HCT116 (cell line): ENCODE data around the gene RBM20. TPM values are rescaled to one million over a fixed set of nuclear protein-coding genes. Genes with fewer than 3 reads are reported as not detected.

Source experiments
- ATAC-seq: fragments of 200-7000 bp; cut with Tn5 transposase; 2 replicates; pipeline ENCODE4 v1.9.1; 2020; ENCODE audit warnings: mild to moderate bottlenecking, moderate library complexity
- BruUV-seq: library from RNA; stranded (reverse); fragments of 400-500 nt; replicated peaks from 2 replicates; lab custom pipeline; 2021; lab: Mats Ljungman, UMichigan
- CTCF ChIA-PET: fragments of 300-600 bp; sonication (Branson Sonifier 250); formaldehyde crosslinking; loops from one replicate; lab custom pipeline; 2021; ENCODE audit warnings: antibody characterized with exemption; lab: Charles Lee
- POLR2A ChIA-PET: fragments of 300-600, 350-600 bp; sonication (Branson Sonifier 250); formaldehyde crosslinking; loops from one replicate; lab custom pipeline; 2021; ENCODE audit warnings: antibody characterized with exemption; lab: Charles Lee
- RAD21 ChIA-PET, 2 experiments: fragments of 300-600 bp; sonication (Branson Sonifier 250); formaldehyde crosslinking; loops; one replicate each; lab custom pipeline; 2023; ENCODE audit warnings: low total read pairs in 2 of 2; ENCODE audit not compliant: uncharacterized antibody in 2 of 2, unreplicated experiment in 2 of 2, low non-redundant PET in 1 of 2; lab: Charles Lee
- DNase-seq: peaks from one replicate; pipeline ENCODE4 v3.0.0-alpha.2; 2010; ENCODE audit warnings: low read depth, low spot score
- H2AFZ ChIP-seq: fragments of 200-600 bp; shearing (Covaris generic), sonication (generic); 2 replicates; pipeline ENCODE4 v1.6.1; 2017; ENCODE audit warnings: low read depth, mixed run types, mixed read lengths, antibody characterized with exemption, low read length; ENCODE audit not compliant: poor library complexity, severe bottlenecking
- H3K27ac ChIP-seq: 2 replicates; pipeline ENCODE4 v1.5.1; 2012; ENCODE audit warnings: low read depth, low read length
- H3K27me3 ChIP-seq: fragments of 200-600 bp; sonication (generic); 2 replicates; pipeline ENCODE4 v1.6.1; 2016; ENCODE audit warnings: mixed run types, low read length, mixed read lengths; ENCODE audit not compliant: insufficient read depth
- H3K36me3 ChIP-seq, 2 experiments: fragments of 200-500 bp in 1 of 2; fragments of 200-600 bp in 1 of 2; sonication (Bioruptor generic) in 1 of 2; sonication (generic) in 1 of 2; 2 replicates each; pipeline versions ENCODE4 v1.5.1 to v1.6.1; 2014 to 2016; ENCODE audit warnings: low read length in 2 of 2, inconsistent platforms in 1 of 2, mixed read lengths in 1 of 2, mixed run types in 1 of 2; ENCODE audit not compliant: insufficient read depth in 2 of 2, control insufficient read depth in 1 of 2
- H3K4me1 ChIP-seq, 2 experiments: fragments of 200-600 bp in 1 of 2; sonication (generic) in 1 of 2; 2 replicates each; pipeline versions ENCODE4 v1.5.1 to v1.6.1; 2012 to 2017; ENCODE audit warnings: low read length in 2 of 2, inconsistent platforms in 1 of 2, mild to moderate bottlenecking in 1 of 2, mixed read lengths in 1 of 2, mixed run types in 1 of 2, moderate library complexity in 1 of 2; ENCODE audit not compliant: insufficient read depth in 2 of 2, control insufficient read depth in 1 of 2
- H3K4me2 ChIP-seq: fragments of 200-600 bp; sonication (generic); 2 replicates; pipeline ENCODE4 v1.6.1; 2017; ENCODE audit warnings: mixed run types, low read length, mixed read lengths
- H3K4me3 ChIP-seq, 2 experiments: fragments of 200-600 bp in 1 of 2; sonication (generic) in 1 of 2; replicated peaks in 1 of 2; 2 replicates each; pipeline ENCODE4 v1.5.1; 2011 to 2016; ENCODE audit warnings: low read length in 2 of 2, control low read depth in 1 of 2, low read depth in 1 of 2, mild to moderate bottlenecking in 1 of 2, mixed read lengths in 1 of 2, mixed run types in 1 of 2
- H3K79me2 ChIP-seq: fragments of 200-600 bp; sonication (generic); 2 replicates; pipeline ENCODE4 v1.6.1; 2017; ENCODE audit warnings: mild to moderate bottlenecking, mixed run types, low read length, moderate library complexity, mixed read lengths; ENCODE audit not compliant: insufficient read depth
- H3K9ac ChIP-seq: fragments of 200-600 bp; sonication (generic); 2 replicates; pipeline ENCODE4 v1.6.1; 2016; ENCODE audit warnings: low read length, mixed read lengths
- H3K9me2 ChIP-seq: fragments of 200-600 bp; sonication (generic), shearing (Covaris generic); 2 replicates; pipeline ENCODE4 v1.6.1; 2017; ENCODE audit warnings: mixed run types, mild to moderate bottlenecking, moderate library complexity; ENCODE audit not compliant: insufficient read depth
- H3K9me3 ChIP-seq, 2 experiments: fragments of 200-500 bp in 1 of 2; fragments of 200-600 bp in 1 of 2; sonication (Bioruptor generic) in 1 of 2; sonication (generic) in 1 of 2; 2 replicates each; pipeline ENCODE4 v1.6.1; 2014 to 2017; ENCODE audit warnings: low read length in 2 of 2, mixed read lengths in 2 of 2, inconsistent platforms in 1 of 2, low read depth in 1 of 2, mild to moderate bottlenecking in 1 of 2, mixed run types in 1 of 2, moderate library complexity in 1 of 2; ENCODE audit not compliant: control insufficient read depth in 1 of 2, insufficient read depth in 1 of 2
- H4K20me1 ChIP-seq: fragments of 200-600 bp; sonication (generic), shearing (Covaris generic); 2 replicates; pipeline ENCODE4 v1.6.1; 2017; ENCODE audit warnings: mixed run types, mild to moderate bottlenecking, moderate library complexity; ENCODE audit not compliant: insufficient read depth
- ATF3 ChIP-seq: IDR thresholded peaks from 2 replicates; pipeline ENCODE4 v1.6.1; 2012
- CBX3 ChIP-seq: IDR thresholded peaks from 2 replicates; pipeline ENCODE4 v1.6.1; 2012; ENCODE audit warnings: low read depth
- EGR1 ChIP-seq: IDR thresholded peaks from 2 replicates; pipeline ENCODE4 v1.6.1; 2012; ENCODE audit warnings: low read depth
- EZH2 ChIP-seq: fragments of 200-600 bp; sonication (generic); IDR thresholded peaks from 2 replicates; pipeline ENCODE4 v1.6.1; 2017; ENCODE audit warnings: antibody characterized with exemption, mixed run types
- EZH2phosphoT487 ChIP-seq: fragments of 200-600 bp; IDR thresholded peaks from 2 replicates; pipeline ENCODE4 v1.6.1; 2018; ENCODE audit warnings: antibody characterized with exemption, borderline replicate concordance
- POLR2AphosphoS5 ChIP-seq: IDR thresholded peaks from 2 replicates; pipeline ENCODE4 v1.6.1; 2011; ENCODE audit warnings: mild to moderate bottlenecking, low read depth, low read length, moderate library complexity
- RAD21 ChIP-seq: IDR thresholded peaks from 2 replicates; pipeline ENCODE4 v1.6.1; 2012; ENCODE audit warnings: low read depth, mild to moderate bottlenecking
- REST ChIP-seq: IDR thresholded peaks from 2 replicates; pipeline ENCODE4 v1.6.1; 2012; ENCODE audit warnings: low read depth
- TCF7L2 ChIP-seq: IDR thresholded peaks from 2 replicates; pipeline ENCODE4 v1.7.0; 2011; ENCODE audit warnings: borderline replicate concordance, inconsistent platforms; ENCODE audit not compliant: insufficient read depth, insufficient read length; ENCODE audit errors: extremely low read depth
- ZBTB33 ChIP-seq: IDR thresholded peaks from 2 replicates; pipeline ENCODE4 v1.6.1; 2011; ENCODE audit warnings: mild to moderate bottlenecking, low read length, moderate library complexity; ENCODE audit not compliant: insufficient replicate concordance; ENCODE audit errors: extremely low read depth
- ZFX ChIP-seq: fragments of 450-650 bp; IDR thresholded peaks from 2 replicates; pipeline ENCODE4 v1.6.1; 2017
- intact Hi-C: fragments of 100-400 bp; cut with micrococcal nuclease; formaldehyde crosslinking; loops from 2 replicates; pipeline ENCODE4 v1.10.0; 2022
- total RNA-seq: library from RNA; stranded (reverse); gene quantifications from one replicate; pipeline ENCODE4 v1.2.1, GENCODE V29; 2021; ENCODE audit not compliant: unreplicated experiment
- TF ChIP-seq, protein P1 (sequence below): IDR thresholded peaks from 2 replicates; pipeline ENCODE4 v1.6.1; 2012

RBM20 gene
- total RNA-seq, 1 experiment from 2014 or later, result 2.0 TPM

- POLR2A ChIA-PET, result no interaction called here
These were observed 43.3 kb downstream of the RBM20 start for GRCh38 chr10:110687400-110687799.

DNA sequence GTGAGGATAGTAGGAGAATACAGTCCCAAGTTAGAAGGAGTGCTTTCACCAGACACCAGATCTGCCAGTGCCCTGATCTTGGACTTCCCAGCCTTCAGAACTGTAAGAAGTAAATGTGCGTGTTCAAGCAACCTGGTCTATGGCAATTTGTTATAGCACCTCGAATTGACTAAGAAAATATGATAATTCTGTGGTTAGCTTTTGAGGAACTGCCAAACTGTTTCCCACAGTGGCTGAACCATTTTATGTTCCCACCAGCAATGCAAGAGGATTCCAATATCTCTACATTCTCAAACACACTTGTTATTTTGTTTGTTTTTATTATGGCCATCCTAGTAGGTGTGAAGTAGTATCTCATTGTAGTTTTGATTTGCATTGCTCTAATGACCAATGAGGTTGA, 47.0 kb downstream of the RBM20 start:
- H3K27me3 ChIP-seq, result no peaks in the 10 kb centered on the region
- TF ChIP-seq, protein P1, sequence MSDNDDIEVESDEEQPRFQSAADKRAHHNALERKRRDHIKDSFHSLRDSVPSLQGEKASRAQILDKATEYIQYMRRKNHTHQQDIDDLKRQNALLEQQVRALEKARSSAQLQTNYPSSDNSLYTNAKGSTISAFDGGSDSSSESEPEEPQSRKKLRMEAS, result no peak
- TF ChIP-seq EZH2phosphoT487, result no peak
- no peak for TF ChIP-seq RAD21
- no peak for TF ChIP-seq ATF3
- TF ChIP-seq REST, result no peak
- no peak for TF ChIP-seq TCF7L2
- TF ChIP-seq EZH2, result no peak
- TF ChIP-seq POLR2AphosphoS5, result no peak
- no peak for TF ChIP-seq EGR1
- TF ChIP-seq CBX3, result no peak

More at GRCh38 chr10:110687400-110687799, 43.3 kb downstream of the RBM20 start:
- no peak overlapping the region for H3K27ac ChIP-seq
- TF ChIP-seq RAD21 (no peak), ZBTB33 (no peak), EZH2phosphoT487 (no peak), ZFX (no peak)
- TF ChIP-seq, all 23 proteins: peak for 0
- H4K20me1 ChIP-seq, result no peaks in the 10 kb centered on the region
- no peak overlapping the region for H3K4me3 ChIP-seq
- RAD21 ChIA-PET, result no interaction called here
- no peak for ATAC-seq
- no peaks in the 10 kb centered on the region for H3K27me3 ChIP-seq
- H2AFZ ChIP-seq, result no peak overlapping the region
- no peak for DNase-seq
- no peak overlapping the region for H3K4me2 ChIP-seq
- H3K4me1 ChIP-seq, result 0 out of 4 replicates have a peak, but pooled peaks cover 0 to 4% of the 10 kb centered on the region in 2 experiments
- H3K9ac ChIP-seq, result no peak overlapping the region
- no peaks in the 10 kb centered on the region for H3K9me2 ChIP-seq
- H3K36me3 ChIP-seq, result no peaks in the 10 kb centered on the region
- CTCF ChIA-PET, result no interaction called here
- peaks cover 0 to under 1% of the 10 kb centered on the region in 2 experiments; a peak in 1 of 4 replicates for H3K9me3 ChIP-seq
- no TSS peak for BruUV-seq
- intact Hi-C loops, result loop anchor here (10.0 kb wide), 1 partner anchor 553 kb away; no protein-coding TSS in a partner anchor
- H3K79me2 ChIP-seq, result no peaks in the 10 kb centered on the region

More for the DNA sequence above, 47.0 kb downstream of the RBM20 start:
- ATAC-seq (no peak), DNase-seq (no peak)
- ChIA-PET RAD21 (no interaction called here), CTCF (no interaction called here), POLR2A (no interaction called here)
- Histone ChIP-seq H3K9me2 (no peaks in the 10 kb centered on the region), H3K27ac (no peak overlapping the region), H4K20me1 (no peaks in the 10 kb centered on the region), H3K79me2 (no peaks in the 10 kb centered on the region), H3K4me2 (no peak overlapping the region), H3K36me3 (no peaks in the 10 kb centered on the region), H3K9me3 (peaks cover 0 to 7% of the 10 kb centered on the region in 2 experiments; a peak in 1 of 4 replicates), H3K9ac (no peak overlapping the region), H2AFZ (no peak overlapping the region), H3K4me1 (0 out of 4 replicates have a peak, but pooled peaks cover 0 to 4% of the 10 kb centered on the region in 2 experiments), H3K4me3 (no peak overlapping the region)
- no TSS peak for BruUV-seq
- intact Hi-C loops, result no loop called here
